PC-3 (cell line): Measurements from ENCODE around the gene RPL19.
"Not testable (repeated sequence)": the region's sequence is repeated elsewhere in the genome, so short reads cannot be mapped to it uniquely, and the experiment has no call there.

Experiments used
- CTCF ChIP-seq: fragments of 300-600 bp; sonication (generic); conservative IDR thresholded peaks from 2 replicates; pipeline ENCODE4 v1.5.1; 2017; ENCODE audit warnings: antibody characterized with exemption, low read depth, mild to moderate bottlenecking, low read length
- EZH2 ChIP-seq: fragments of 300-600 bp; sonication (generic); IDR thresholded peaks from one replicate; pipeline ENCODE4 v1.6.1; 2017; ENCODE audit warnings: antibody characterized with exemption, mild to moderate bottlenecking, low read length; ENCODE audit not compliant: unreplicated experiment
- EZH2phosphoT487 ChIP-seq: fragments of 300-600 bp; sonication (generic); IDR thresholded peaks from 2 replicates; pipeline ENCODE4 v1.6.1; 2018; ENCODE audit warnings: mild to moderate bottlenecking, antibody characterized with exemption, low read length, borderline replicate concordance

- not testable (repeated sequence) for TF ChIP-seq CTCF, EZH2, EZH2phosphoT487
These were observed 31.6 kb upstream of the RPL19 start for GRCh38 chr17:39168503-39168902.
